ENCODE results near the gene TAPBP.

DNA sequence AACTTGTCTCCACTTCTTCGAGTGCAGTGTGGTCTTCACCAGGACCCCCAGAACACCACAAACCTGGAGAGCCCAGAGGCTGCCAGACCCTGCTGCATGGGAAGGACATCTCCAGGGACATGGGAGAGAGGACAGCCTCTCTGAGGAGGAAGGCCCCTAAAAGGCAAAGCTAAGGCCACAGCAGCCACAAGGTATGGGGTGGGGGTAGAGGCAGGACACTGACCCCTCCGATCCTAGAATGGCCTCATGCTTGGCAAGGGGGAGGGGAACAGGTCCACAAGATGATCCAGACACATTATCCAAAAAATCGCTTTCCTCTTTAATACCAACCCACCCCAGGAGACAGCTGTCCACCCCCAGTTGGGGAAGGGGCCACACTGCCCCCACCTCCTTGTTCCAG is 35.1 kb downstream of the TAPBP start:
- TF ChIP-seq RNF2 (IDR thresholded peaks at IDR 0.05; ENCODE audit: borderline replicate concordance, low read depth) (no peak), EP300 (IDR thresholded peaks at IDR 0.05) (no peak), MAZ (IDR thresholded peaks at IDR 0.05; ENCODE audit: borderline replicate concordance, low read depth, low read length) (no peak), MAFK (IDR thresholded peaks at IDR 0.05; ENCODE audit: partially characterized antibody) (no peak), POLR2A (IDR thresholded peaks at IDR 0.05; ENCODE audit: low read length) (no peak), SMC3 (IDR thresholded peaks at IDR 0.05) (no peak)
- TF ChIP-seq, protein P1, sequence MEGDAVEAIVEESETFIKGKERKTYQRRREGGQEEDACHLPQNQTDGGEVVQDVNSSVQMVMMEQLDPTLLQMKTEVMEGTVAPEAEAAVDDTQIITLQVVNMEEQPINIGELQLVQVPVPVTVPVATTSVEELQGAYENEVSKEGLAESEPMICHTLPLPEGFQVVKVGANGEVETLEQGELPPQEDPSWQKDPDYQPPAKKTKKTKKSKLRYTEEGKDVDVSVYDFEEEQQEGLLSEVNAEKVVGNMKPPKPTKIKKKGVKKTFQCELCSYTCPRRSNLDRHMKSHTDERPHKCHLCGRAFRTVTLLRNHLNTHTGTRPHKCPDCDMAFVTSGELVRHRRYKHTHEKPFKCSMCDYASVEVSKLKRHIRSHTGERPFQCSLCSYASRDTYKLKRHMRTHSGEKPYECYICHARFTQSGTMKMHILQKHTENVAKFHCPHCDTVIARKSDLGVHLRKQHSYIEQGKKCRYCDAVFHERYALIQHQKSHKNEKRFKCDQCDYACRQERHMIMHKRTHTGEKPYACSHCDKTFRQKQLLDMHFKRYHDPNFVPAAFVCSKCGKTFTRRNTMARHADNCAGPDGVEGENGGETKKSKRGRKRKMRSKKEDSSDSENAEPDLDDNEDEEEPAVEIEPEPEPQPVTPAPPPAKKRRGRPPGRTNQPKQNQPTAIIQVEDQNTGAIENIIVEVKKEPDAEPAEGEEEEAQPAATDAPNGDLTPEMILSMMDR (IDR thresholded peaks at IDR 0.05): no peak
- TF ChIP-seq, protein P2, sequence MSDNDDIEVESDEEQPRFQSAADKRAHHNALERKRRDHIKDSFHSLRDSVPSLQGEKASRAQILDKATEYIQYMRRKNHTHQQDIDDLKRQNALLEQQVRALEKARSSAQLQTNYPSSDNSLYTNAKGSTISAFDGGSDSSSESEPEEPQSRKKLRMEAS (IDR thresholded peaks at IDR 0.05): no peak
